Testis (tissue), 2 donors: ENCODE results near the gene EPHA7.

Experiments
- POLR2A ChIP-seq: fragments of 450-650 bp; IDR thresholded peaks from one replicate; pipeline ENCODE4 v1.6.1; 2017; ENCODE audit warnings: antibody characterized with exemption, mild to moderate bottlenecking, moderate library complexity
- TF ChIP-seq, protein P1 (sequence below), 3 experiments: fragments of 450-650 bp in 2 of 3; fragments of 200-600 bp in 1 of 3; sonication (generic) in 1 of 3; IDR thresholded peaks; one replicate each; pipeline ENCODE4 v1.5.1; 2016 to 2019; ENCODE audit warnings: antibody characterized with exemption in 3 of 3, mild to moderate bottlenecking in 2 of 3, moderate library complexity in 1 of 3

DNA sequence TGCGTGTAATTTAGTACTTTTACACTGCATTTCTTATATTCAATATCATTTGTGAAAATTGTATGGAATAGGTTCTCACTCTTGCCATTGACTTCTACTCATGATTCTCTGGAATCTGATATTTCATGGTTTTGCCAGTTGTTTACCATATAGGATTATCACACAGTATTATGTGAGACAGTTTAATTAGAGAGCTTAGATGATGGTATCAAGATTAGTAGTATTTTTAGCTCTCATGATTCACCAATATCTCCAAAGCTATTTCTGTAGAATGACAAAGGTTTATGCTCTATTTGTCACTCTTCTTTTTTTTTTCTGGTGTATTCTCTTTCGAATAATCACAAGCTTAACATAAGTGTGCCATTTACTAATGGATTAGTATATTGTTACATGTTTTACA is 45.9 kb downstream of the EPHA7 start:
- no peak for TF ChIP-seq POLR2A
- TF ChIP-seq, protein P1, sequence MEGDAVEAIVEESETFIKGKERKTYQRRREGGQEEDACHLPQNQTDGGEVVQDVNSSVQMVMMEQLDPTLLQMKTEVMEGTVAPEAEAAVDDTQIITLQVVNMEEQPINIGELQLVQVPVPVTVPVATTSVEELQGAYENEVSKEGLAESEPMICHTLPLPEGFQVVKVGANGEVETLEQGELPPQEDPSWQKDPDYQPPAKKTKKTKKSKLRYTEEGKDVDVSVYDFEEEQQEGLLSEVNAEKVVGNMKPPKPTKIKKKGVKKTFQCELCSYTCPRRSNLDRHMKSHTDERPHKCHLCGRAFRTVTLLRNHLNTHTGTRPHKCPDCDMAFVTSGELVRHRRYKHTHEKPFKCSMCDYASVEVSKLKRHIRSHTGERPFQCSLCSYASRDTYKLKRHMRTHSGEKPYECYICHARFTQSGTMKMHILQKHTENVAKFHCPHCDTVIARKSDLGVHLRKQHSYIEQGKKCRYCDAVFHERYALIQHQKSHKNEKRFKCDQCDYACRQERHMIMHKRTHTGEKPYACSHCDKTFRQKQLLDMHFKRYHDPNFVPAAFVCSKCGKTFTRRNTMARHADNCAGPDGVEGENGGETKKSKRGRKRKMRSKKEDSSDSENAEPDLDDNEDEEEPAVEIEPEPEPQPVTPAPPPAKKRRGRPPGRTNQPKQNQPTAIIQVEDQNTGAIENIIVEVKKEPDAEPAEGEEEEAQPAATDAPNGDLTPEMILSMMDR (IDR thresholded peaks at IDR 0.05) = no peak
